ENCODE results near the gene DDX17. TPM values are rescaled to one million over a fixed set of nuclear protein-coding genes. Genes with fewer than 3 reads are reported as not detected.

DDX17 gene
- total and polyA plus RNA-seq, 8 donors, result 164 to 331 (median 206) TPM

DNA sequence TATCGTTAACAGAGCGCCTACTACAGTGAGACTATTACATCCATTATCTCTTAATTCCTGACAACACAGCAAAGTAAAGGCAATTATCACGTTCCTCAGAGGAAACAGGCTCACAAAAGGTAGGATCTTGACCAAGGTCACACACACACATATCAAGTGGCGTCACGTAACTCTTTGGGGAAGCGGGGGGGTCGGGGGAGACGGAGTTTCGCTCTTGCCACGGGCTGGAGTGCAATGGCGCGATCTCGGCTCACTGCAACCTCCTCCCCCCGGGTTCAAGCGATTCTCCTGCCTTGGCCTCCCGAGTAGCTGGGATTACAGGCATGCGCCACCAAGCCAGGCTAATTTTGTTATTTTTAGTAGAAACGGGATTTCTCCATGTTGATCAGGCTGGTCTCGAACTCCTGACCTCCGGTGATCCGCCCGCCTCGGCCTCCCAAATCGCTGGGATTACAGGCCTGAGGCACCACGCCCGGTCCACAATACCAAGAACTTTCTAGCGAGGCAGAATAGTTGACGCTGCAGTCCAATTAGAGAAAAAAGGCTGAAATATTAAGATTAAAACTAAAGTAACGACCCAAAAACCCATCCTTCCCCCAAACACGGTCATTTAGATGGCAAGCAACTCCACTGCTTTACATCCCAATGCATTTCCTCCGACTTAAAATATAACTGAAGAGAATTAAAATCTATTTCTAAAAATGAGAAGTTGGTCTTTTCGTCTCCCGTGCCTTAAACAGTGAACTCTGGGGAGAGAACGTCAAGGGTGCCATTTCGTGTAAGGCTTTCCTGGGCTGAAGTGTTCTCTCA lies 1.2 kb downstream of the DDX17 start:
- FAIRE-seq (no peak), ATAC-seq (peak; percentile 24 to 50 (median 34))

GRCh38 chr22:38503021-38503420 lies 3.1 kb downstream of the DDX17 start:
- Histone ChIP-seq H3K4me1 (peaks cover 25 to 33% (median 32%) of the 10 kb centered on the region in 3 donors), H3K27ac (peak overlapping the region in 1 of 4 donors; percentile 100), H3K4me3 (peak overlapping the region in 2 of 4 donors; percentile 62 to 73), H3K9me3 (no peaks in the 10 kb centered on the region), H3K36me3 (peaks cover 11 to 33% (median 17%) of the 10 kb centered on the region in 3 donors), H3K27me3 (no peaks in the 10 kb centered on the region)
- FAIRE-seq (no peak), DNase-seq (no peak), ATAC-seq (no peak)
- TF ChIP-seq, protein P1, sequence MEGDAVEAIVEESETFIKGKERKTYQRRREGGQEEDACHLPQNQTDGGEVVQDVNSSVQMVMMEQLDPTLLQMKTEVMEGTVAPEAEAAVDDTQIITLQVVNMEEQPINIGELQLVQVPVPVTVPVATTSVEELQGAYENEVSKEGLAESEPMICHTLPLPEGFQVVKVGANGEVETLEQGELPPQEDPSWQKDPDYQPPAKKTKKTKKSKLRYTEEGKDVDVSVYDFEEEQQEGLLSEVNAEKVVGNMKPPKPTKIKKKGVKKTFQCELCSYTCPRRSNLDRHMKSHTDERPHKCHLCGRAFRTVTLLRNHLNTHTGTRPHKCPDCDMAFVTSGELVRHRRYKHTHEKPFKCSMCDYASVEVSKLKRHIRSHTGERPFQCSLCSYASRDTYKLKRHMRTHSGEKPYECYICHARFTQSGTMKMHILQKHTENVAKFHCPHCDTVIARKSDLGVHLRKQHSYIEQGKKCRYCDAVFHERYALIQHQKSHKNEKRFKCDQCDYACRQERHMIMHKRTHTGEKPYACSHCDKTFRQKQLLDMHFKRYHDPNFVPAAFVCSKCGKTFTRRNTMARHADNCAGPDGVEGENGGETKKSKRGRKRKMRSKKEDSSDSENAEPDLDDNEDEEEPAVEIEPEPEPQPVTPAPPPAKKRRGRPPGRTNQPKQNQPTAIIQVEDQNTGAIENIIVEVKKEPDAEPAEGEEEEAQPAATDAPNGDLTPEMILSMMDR (IDR thresholded peaks at IDR 0.05), result no peak
- intact Hi-C loops (cut with DNase I), result no loop called here
- WGBS, 2 donors, result 9 to 19% methylated on average over 4 of the region's 4 CpGs

More for the DNA sequence above, 1.2 kb downstream of the DDX17 start:
- H3K27me3 ChIP-seq, result no peaks in the 10 kb centered on the region
- peak overlapping the region; percentile 62 to 74 (median 70) for H3K4me3 ChIP-seq
- intact Hi-C loops (cut with DNase I), result no loop called here
- H3K9me3 ChIP-seq, result no peaks in the 10 kb centered on the region
- peak; percentile 61 to 72 (median 67) for DNase-seq
- peaks cover 21 to 29% (median 29%) of the 10 kb centered on the region in 3 donors for H3K4me1 ChIP-seq
- TF ChIP-seq, protein P1 (IDR thresholded peaks at IDR 0.05), result no peak
- H3K27ac ChIP-seq, result peak overlapping the region; percentile 98 to 100 (median 99)
- peaks cover 3 to 14% (median 4%) of the 10 kb centered on the region in 3 donors for H3K36me3 ChIP-seq
- WGBS, 2 donors, result 1% methylated on average over 35 of the region's 35 CpGs

- H3K4me1 ChIP-seq, result peaks cover 25 to 33% (median 32%) of the 10 kb centered on the region in 3 donors
- H3K4me3 ChIP-seq, result peak overlapping the region in 2 of 4 donors; percentile 62 to 73
- no peaks in the 10 kb centered on the region for H3K9me3 ChIP-seq
- intact Hi-C loops (cut with DNase I), result no loop called here
- H3K27ac ChIP-seq, result no peak overlapping the region
- FAIRE-seq (no peak), DNase-seq (no peak), ATAC-seq (no peak)
- 72 to 81% methylated on average over 10 of the region's 10 CpGs for WGBS, 2 donors
- peaks cover 15 to 43% (median 26%) of the 10 kb centered on the region in 3 donors for H3K36me3 ChIP-seq
- TF ChIP-seq, protein P1 (IDR thresholded peaks at IDR 0.05), result no peak
- H3K27me3 ChIP-seq, result no peaks in the 10 kb centered on the region
These were observed 4.1 kb downstream of the DDX17 start for GRCh38 chr22:38501797-38502672.

DNA sequence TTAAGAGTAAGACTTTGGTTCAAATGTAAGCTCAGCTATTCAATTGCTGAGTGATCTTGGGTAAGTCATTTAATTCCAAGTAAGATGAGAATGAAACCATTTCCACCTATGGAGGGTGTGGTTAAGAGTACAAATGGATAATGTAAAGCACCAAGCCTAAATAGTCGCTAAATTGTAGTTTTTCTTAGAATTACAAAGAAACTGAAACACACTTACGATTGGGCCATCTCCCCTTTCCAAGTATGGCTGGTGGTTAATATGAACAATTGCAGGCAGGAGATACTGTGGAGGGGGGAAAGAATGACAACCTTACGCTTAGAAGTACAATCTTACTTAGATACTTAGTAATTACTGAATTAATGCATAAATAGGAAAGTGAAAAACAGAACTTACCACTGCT lies 8.2 kb downstream of the DDX17 start:
- 92 to 95% methylated on average over 3 of the region's 3 CpGs for WGBS, 2 donors
- TF ChIP-seq, protein P1 (IDR thresholded peaks at IDR 0.05), result no peak
- no peak overlapping the region for H3K4me3 ChIP-seq
- FAIRE-seq (no peak), ATAC-seq (no peak), DNase-seq (no peak)
- no peaks in the 10 kb centered on the region for H3K9me3 ChIP-seq
- peaks cover 31 to 83% (median 62%) of the 10 kb centered on the region in 3 donors for H3K36me3 ChIP-seq
- peaks cover 10 to 21% (median 19%) of the 10 kb centered on the region in 3 donors for H3K4me1 ChIP-seq
- intact Hi-C loops (cut with DNase I), result no loop called here
- H3K27me3 ChIP-seq, result no peaks in the 10 kb centered on the region
- no peak overlapping the region for H3K27ac ChIP-seq

All from pancreas (tissue), 10 donors.